Forelimb muscle (tissue), 1 donor: ENCODE data around the gene CLEC3B. TPM values are rescaled to one million over a fixed set of nuclear protein-coding genes. Genes with fewer than 3 reads are reported as not detected.
"Not testable (repeated sequence)": the region's sequence is repeated elsewhere in the genome, so short reads cannot be mapped to it uniquely, and the experiment has no call there.

ENCODE experiments used
- DNase-seq: peaks from one replicate; pipeline ENCODE4 v3.0.0-alpha.2; 2013; ENCODE audit warnings: low read depth
- polyA plus RNA-seq: library from polyadenylated mRNA; unstranded; fragments of 120-200 nt; gene quantifications from one replicate; pipeline ENCODE4 v1.2.1, GENCODE V29; 2013; ENCODE audit not compliant: insufficient read length

Gene CLEC3B
- polyA plus RNA-seq, 1 donor, result 94.4 TPM

- no peak for DNase-seq
These were observed 9.6 kb downstream of the CLEC3B start for GRCh38 chr3:45035441-45036301.

GRCh38 chr3:45037720-45038455, 11.8 kb downstream of the CLEC3B start:
- peak; percentile 77 for DNase-seq

GRCh38 chr3:45041666-45042065, 15.6 kb downstream of the CLEC3B start:
- DNase-seq, result no peak

- no peak for DNase-seq
These were observed 16.1 kb downstream of the CLEC3B start for GRCh38 chr3:45042162-45042561.

GRCh38 chr3:45043728-45044299, 17.7 kb downstream of the CLEC3B start:
- no peak for DNase-seq

GRCh38 chr3:45048244-45048643, 22.1 kb downstream of the CLEC3B start:
- DNase-seq, result no peak

- no peak for DNase-seq
These were observed 23.7 kb downstream of the CLEC3B start for GRCh38 chr3:45049807-45050206.

GRCh38 chr3:45051685-45052084, 25.6 kb downstream of the CLEC3B start:
- no peak for DNase-seq

GRCh38 chr3:45053805-45054195, 27.7 kb downstream of the CLEC3B start:
- not testable (repeated sequence) for DNase-seq

- no peak for DNase-seq
These were observed 28.2 kb downstream of the CLEC3B start for GRCh38 chr3:45054196-45054857.

GRCh38 chr3:45055032-45055410, 28.9 kb downstream of the CLEC3B start:
- no peak for DNase-seq

- no peak for DNase-seq
These were observed 29.5 kb downstream of the CLEC3B start for GRCh38 chr3:45055411-45056143.

GRCh38 chr3:45056608-45057301, 30.7 kb downstream of the CLEC3B start:
- DNase-seq, result no peak

GRCh38 chr3:45057557-45057956, 31.5 kb downstream of the CLEC3B start:
- no peak for DNase-seq

- no peak for DNase-seq
These were observed 33.0 kb downstream of the CLEC3B start for GRCh38 chr3:45059132-45059531.

- DNase-seq, result no peak
These were observed 34.2 kb downstream of the CLEC3B start for GRCh38 chr3:45060165-45060892.

GRCh38 chr3:45062697-45063070, 36.6 kb downstream of the CLEC3B start:
- no peak for DNase-seq

GRCh38 chr3:45064512-45065372, 38.6 kb downstream of the CLEC3B start:
- DNase-seq, result no peak

GRCh38 chr3:45065373-45065720, 39.2 kb downstream of the CLEC3B start:
- DNase-seq, result no peak
